ENCODE data around the gene MICOS13.

DNA sequence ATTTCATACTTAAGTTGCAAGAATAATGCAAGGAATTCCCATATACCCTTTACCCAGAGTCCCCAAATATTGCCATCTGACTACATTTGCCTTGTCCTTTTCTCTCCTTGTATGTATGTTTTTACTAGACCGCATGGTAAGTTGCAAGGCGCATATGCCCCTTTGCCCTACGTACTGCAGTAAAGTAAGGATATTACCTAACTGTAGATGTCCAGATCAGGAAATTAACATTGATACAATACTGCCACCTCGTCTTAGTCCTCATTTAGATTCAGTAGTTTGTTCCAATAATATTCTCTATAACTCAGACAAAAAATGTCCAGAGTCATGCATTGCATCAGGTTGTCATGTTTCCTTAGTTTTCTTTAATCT lies 48.1 kb downstream of the MICOS13 start:
- TF ChIP-seq, protein P1, sequence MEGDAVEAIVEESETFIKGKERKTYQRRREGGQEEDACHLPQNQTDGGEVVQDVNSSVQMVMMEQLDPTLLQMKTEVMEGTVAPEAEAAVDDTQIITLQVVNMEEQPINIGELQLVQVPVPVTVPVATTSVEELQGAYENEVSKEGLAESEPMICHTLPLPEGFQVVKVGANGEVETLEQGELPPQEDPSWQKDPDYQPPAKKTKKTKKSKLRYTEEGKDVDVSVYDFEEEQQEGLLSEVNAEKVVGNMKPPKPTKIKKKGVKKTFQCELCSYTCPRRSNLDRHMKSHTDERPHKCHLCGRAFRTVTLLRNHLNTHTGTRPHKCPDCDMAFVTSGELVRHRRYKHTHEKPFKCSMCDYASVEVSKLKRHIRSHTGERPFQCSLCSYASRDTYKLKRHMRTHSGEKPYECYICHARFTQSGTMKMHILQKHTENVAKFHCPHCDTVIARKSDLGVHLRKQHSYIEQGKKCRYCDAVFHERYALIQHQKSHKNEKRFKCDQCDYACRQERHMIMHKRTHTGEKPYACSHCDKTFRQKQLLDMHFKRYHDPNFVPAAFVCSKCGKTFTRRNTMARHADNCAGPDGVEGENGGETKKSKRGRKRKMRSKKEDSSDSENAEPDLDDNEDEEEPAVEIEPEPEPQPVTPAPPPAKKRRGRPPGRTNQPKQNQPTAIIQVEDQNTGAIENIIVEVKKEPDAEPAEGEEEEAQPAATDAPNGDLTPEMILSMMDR (IDR thresholded peaks at IDR 0.05), result no peak
- TF ChIP-seq EP300 (IDR thresholded peaks at IDR 0.05) (no peak), POLR2A (IDR thresholded peaks at IDR 0.05) (no peak)
